NCI-H1048 (cell line): ENCODE data around the gene ITPKC.

Experiments
- DNase-seq: peaks from one replicate; lab custom pipeline; 2025; lab: John Stamatoyannopoulos, UW

Gene ITPKC

GRCh38 chr19:40690693-40691420 is 26.1 kb upstream of the ITPKC start:
- peak; percentile 51 for DNase-seq

DNA sequence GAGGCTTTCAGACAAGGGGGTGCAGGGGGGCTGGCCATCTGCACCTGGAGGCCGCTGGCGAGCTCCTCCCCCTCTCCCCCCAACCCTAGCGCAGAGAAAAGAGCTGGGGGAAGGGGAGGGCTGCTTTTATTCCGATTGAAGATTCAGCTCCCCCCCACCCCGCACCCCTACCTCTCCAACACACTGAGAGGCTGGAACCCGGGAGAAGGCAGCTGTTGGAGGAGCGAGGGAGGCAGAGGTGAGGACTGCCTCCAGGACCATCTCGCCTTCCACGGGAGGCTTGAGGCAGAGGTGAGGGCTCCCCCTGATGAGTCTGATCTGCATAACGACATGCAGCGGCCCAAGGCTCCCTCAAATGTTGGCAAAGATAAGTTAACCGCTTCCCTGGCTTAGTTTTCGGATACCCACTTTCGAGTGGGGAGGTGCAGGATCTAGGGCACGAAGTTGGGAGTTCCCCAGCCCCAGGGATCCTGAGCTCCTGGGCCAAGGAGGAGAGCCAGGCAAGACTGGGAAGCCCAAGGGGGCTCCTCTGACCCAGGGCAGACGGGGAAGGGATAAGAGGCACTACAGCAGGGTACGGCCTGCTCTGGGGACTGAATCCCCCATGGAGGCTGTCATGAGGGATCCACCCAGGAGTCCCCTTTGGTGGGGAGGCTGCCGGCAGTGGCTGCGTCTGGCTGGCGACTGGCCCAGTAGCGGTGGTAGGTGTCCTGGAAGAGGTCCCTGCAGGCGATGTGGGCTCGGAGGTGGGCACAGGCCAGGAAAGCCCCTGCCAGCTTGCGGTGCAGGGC is 25.3 kb upstream of the ITPKC start:
- DNase-seq, result no peak

DNA sequence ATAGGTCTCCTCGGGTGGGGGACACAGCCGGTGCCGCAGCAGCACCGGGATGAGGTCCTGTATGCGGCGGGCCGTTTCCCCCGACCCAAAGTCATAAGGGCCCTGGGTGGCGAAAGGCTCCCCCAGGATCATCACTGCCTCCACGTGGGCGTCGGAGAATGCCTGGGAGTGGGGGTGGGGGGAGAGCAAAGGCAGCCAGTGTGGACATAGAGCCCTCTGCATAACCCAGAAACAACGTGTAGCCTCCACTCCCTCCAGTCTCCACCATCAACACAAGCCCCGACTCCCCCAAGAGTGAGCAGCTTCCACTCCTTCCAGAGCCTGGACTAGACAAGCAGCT is 24.7 kb upstream of the ITPKC start:
- DNase-seq, result no peak

GRCh38 chr19:40693150-40693788 is 23.6 kb upstream of the ITPKC start:
- no peak for DNase-seq

- DNase-seq, result no peak
Observed at GRCh38 chr19:40693896-40694295, 23.0 kb upstream of the ITPKC start.

DNA sequence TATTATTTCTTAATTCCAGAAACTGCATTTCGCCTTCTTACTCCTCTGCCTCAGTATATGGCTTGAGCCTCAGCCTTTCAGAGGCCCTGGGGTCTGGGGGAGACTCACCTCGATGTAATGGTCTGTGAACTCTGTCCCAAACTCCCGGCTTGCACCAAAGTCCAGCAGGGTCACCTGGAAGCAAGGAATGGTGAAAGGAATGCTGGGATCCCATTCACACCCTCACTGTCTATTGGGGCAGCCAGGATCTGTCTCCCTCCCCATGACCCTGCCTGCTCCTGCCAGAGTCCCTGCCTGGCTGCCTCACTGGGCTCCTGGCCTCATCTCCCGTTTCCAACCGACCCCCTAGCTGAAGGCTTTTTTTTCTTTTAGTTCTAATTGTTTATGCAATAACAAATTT is 21.0 kb upstream of the ITPKC start:
- no peak for DNase-seq

- DNase-seq, result no peak
Observed at GRCh38 chr19:40697007-40697406, 19.9 kb upstream of the ITPKC start.

- no peak for DNase-seq
Observed at GRCh38 chr19:40700083-40700482, 16.8 kb upstream of the ITPKC start.

GRCh38 chr19:40701758-40702157 is 15.2 kb upstream of the ITPKC start:
- no peak for DNase-seq

DNA sequence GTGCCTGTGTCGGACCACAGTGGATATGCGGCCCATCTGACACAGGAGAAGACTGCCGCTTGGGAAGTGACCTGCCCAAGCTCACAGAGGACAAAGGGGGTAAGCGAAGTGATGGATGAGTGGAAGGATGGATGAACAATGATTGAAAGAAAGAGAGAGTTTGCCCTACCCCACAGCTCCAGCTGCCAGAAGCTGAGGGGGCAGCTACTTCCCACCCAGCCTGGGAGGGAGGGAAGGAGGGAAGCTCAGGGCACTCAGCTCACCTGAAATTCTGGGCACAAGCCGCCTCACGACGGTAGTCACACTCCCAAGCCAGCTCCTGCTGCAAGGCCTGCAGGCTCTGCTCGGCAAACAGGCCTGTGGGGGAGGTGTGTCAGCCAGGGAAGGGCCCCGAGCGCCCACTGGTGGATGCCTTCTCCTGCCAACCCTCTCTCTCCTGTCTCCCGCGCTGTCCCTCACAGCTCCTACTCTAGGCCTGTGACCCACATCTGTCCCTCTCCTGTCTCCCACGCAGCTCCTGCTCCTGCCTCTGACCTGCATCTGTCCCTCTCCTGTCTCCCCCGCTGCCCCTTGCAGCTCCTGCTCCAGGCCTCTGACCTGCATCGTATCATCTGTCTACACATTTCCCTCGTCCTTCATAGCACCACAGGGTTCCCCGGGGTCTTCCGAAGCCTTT is 14.4 kb upstream of the ITPKC start:
- no peak for DNase-seq

DNA sequence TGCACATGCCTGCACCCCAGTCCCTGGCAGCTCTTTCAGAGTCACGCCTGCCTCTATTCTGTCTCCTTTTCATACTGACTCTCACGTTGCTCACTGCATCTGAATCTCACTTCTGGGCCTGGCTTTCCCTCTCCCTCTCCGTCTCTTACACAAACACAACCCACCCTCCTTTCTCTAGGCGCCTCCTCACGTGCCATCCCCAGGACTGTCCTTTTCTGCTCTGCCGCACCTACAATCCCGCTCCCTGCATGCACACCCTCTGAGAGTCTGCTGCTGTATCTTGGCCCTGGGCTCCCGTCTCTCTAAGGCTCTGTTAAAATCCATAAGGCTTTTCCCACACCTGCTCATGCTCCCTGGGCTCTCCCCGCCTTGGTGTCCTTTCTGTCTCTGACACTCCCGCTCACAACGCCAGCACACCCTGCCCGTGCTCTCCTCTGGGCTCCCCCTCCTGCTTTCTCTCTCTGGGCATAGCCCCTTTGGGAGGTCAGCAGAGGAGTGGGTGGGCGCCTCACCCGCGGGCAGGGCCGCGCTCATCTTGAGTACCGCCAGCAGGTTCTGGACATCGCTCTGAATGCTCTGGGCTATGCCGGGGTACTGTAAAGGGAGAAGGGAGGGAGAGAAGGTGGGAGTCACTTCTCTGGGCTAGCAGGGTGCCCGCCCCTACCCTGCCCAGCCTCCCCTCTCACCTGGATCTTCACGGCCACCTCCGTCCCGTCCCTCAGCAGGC is 13.7 kb upstream of the ITPKC start:
- no peak for DNase-seq

DNA sequence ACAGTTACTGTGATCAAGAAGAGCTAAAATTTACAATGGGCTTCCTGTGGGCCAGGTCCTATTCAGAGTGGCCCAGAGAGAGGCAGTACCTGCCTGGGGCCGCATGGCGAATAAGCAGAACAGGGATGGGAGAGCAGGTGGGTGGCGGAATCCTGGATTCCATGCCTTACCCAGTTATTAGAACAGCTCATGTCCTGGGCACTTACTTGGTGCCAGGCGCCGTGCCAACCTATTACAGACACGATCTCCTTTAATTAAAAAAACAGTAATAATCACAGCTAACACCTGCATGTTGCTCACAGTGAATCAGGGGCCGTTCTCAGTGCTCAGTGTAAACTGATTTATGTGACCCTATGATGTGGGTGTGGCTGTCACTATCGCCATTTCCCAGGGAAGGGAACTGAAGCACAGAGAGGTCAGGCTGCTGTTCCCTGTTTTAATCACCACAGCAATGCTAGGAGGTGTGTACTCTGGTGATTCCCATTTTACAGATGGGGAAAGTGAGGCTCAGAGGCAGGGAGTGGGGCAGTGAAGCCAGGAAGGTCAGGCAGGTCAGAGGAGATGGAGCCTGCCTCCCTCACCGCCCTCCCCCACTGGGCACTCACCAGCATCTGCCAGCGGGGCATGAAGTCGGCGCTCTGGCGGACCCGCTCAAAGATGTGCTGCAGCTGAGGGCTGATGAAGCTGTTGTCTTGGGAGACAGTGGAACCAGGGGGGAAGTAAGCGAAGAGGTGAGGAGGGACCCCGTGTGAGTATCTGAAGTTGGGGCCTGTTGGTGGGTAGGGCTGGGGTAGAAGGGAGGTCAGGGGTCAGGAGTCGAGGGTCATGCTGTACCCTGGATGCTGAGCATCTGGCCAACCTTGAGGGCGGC is 12.2 kb upstream of the ITPKC start:
- no peak for DNase-seq

GRCh38 chr19:40705362-40705651 is 11.6 kb upstream of the ITPKC start:
- DNase-seq, result no peak

DNA sequence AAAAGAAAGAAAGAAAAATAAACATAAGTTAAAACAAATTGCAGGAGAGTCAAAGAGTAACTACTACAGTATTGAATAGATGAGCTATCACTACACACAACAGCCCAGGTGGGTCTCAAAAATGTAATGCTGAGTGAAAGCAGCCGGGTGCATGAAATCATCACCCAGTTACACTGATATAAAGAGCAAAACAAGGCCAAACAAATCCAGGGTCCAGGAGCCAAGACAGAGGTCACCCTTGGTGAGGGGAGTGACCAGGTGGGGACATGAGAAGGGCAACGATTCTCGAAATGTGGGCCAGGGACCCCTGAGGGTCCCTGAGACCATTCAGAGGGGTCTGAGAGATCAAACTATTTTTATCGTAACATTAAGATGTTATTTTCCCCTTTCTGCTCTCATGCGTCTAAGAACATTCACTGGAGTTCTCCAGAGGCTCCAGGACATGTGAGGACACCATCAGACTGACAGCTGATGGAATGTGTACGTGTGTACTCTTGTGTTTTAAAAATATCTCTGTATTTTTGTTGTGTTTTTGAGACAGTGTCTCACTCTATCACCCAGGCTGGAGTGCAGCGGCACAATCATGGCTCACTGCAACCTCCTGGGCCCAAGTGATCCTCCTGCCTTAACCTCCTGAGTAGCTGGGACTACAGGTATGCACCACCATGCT is 10.8 kb upstream of the ITPKC start:
- no peak for DNase-seq

DNA sequence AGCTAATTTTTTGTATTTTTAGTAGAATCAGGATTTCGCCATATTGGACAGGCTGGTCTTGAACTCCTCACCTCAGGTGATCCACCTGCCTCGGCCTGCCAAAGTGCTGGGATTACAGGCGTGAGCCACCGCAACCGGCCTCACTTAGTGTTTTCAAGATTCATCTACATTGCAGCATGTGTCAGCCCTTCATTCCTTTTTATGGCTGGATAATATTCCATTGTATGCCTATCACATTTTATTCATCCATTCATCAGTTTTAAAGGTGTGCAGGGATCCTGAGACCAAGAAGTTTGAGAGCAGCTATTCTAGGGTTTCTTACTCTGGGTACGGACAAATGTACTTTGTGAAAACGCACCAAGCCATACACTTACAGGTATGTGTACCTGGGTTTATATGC is 9.3 kb upstream of the ITPKC start:
- no peak for DNase-seq

DNA sequence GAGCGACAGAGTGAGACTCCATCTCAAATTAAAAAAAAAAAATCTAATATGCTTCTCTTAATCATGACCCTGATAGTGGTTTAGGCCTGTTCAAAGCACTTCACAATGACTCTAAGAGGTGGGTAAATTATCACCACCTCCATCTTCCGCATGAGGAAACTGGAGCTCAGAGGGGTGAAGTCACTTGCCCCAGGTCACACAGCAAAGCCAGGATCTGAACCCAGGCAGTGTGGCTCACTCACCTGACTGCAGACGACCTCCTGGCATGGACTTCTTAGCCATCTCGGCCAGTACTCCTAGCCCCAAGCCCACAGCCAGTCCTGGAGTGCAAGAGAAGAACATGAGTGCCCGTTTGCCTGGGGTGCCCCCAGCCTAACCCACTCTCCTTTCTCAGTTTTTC is 7.1 kb upstream of the ITPKC start:
- DNase-seq, result no peak

GRCh38 chr19:40713939-40714338 is 3.0 kb upstream of the ITPKC start:
- no peak for DNase-seq

DNA sequence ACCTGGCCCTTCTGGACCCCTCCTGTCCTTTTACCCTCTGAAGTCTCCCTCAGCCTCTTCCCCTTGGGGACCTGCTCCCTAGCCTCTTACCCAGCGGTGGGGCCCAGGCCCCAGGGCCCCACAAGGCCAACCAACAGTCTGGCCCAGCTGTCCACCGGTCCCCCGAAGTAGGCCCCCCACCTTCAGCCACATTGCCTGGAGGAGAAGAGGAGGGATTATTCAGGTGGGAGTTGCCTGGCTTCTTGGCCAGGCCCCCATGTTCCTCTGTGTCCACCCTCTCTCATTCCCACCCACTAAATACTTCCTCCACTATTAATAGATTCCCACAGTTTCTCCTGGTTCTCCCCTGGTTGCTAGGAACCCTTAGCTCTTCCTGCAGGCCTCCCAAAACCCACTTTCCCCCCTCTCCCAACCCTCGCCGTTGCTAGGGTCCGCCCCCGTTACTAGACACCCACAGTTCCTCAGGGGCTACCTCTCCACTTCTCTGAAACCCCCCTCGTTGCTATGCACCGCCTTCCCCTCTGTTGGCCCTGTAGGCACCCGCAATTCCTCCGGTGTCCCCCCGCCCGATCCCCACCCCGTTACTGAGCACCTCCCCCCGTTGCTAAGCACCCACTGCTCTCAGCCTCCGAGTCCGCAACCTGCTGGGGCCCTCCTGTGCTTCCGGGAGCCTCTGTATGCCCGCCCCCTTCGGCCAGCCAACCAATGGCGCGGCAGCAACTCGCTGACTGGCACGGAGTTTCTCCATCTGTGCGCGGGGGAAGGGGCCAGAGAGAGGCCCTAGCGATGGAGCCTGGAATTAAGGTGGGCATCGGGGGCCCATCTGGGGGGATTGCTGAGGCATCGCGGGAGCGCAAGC is 2.2 kb upstream of the ITPKC start:
- peak; percentile 82 for DNase-seq

DNA sequence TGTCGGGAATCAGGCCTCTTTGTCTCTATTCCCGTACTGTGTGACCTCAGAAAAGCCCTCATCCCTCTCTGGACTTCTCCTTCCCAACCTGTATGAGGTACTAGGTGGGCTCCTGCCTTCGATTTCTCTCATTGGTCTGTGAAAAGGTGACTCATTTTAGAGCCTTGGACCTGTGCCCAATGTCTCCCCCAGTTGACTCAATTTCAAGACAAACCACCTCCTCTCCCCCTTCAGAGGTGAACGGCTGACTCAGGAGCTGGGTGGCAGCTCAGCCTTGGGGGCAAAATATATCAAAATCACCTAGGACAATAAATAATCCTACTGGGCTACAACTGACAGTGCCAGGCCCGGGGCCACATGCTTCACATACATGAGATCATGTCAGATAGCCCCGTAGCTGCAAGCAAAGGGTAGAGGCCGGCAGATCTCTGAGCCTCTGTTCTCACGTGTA is 856 bp upstream of the ITPKC start:
- no peak for DNase-seq
